Kidney (tissue), 14 donors: ENCODE data around the gene GRAP. TPM values are rescaled to one million over a fixed set of nuclear protein-coding genes. Genes with fewer than 3 reads are reported as not detected.

Source experiments
- DNase-seq, 5 donors: peaks; one replicate each; pipeline ENCODE4 v3.0.0-alpha.2; 2013 to 2020
- FAIRE-seq: peaks from 2 replicates; lab custom pipeline; 2012; peaks lifted over from hg19 to GRCh38; lab: Jason Lieb, UNC
- H3K27ac ChIP-seq, 2 donors: one replicate each; pipeline ENCODE4 v1.7.0; 2013; ENCODE audit warnings: low read depth in 2 of 2, low read length in 2 of 2, inconsistent platforms in 1 of 2
- H3K27me3 ChIP-seq: one replicate; pipeline ENCODE4 v1.7.1; 2013; ENCODE audit warnings: low read length, inconsistent platforms; ENCODE audit not compliant: control insufficient read depth, insufficient read depth
- H3K36me3 ChIP-seq, 3 donors: one replicate each; pipeline versions ENCODE4 v1.7.0 to v1.7.1; 2013; ENCODE audit warnings: low read length in 3 of 3, control low read depth in 1 of 3, inconsistent platforms in 1 of 3; ENCODE audit not compliant: insufficient read depth in 3 of 3, control insufficient read depth in 2 of 3
- H3K4me1 ChIP-seq, 3 donors: one replicate each; pipeline versions ENCODE4 v1.7.0 to v1.7.1; 2013; ENCODE audit warnings: low read length in 3 of 3, inconsistent platforms in 1 of 3, low read depth in 1 of 3; ENCODE audit not compliant: control insufficient read depth in 2 of 3, insufficient read depth in 2 of 3
- H3K4me3 ChIP-seq, 3 donors: one replicate each; pipeline versions ENCODE4 v1.7.0 to v1.8.1; 2013; ENCODE audit warnings: low read length in 3 of 3, control low read depth in 1 of 3, inconsistent platforms in 1 of 3
- H3K9ac ChIP-seq, 3 donors: one replicate each; pipeline versions ENCODE4 v1.7.0 to v1.7.1; 2013; ENCODE audit warnings: low read length in 3 of 3, control low read depth in 1 of 3, inconsistent platforms in 1 of 3
- H3K9me3 ChIP-seq, 3 donors: one replicate each; pipeline versions ENCODE4 v1.7.0 to v1.7.1; 2013; ENCODE audit warnings: low read length in 3 of 3, control low read depth in 1 of 3, inconsistent platforms in 1 of 3; ENCODE audit not compliant: control insufficient read depth in 2 of 3, insufficient read depth in 1 of 3
- CTCF ChIP-seq: IDR thresholded peaks from 3 replicates; pipeline ENCODE4 v1.5.1; 2012; ENCODE audit warnings: mild to moderate bottlenecking, moderate library complexity, borderline replicate concordance; ENCODE audit not compliant: insufficient read depth; ENCODE audit errors: extremely low read depth
- intact Hi-C: fragments of 100-400 bp; cut with DNase I; formaldehyde crosslinking; loops from one replicate; pipeline ENCODE4 v1.11.1; 2022
- polyA plus RNA-seq: library from polyadenylated mRNA; stranded (reverse); fragments of 350-450 nt; fragmentation: Illumina TruSeq; extraction: RNeasy Lipid Tissue Mini Kit (QIAGEN cat#74804); gene quantifications from one replicate; pipeline ENCODE4 v1.2.3, GENCODE V29; 2014; ENCODE audit warnings: low read depth, low replicate concordance; ENCODE audit not compliant: insufficient read depth
- total RNA-seq: library from RNA; stranded (reverse); fragmentation: NEBNext Ultra II Directional; extraction: Animal tissue kit (Norgen Biotek cat#: 25700); gene quantifications from one replicate; pipeline ENCODE4 v1.2.1, GENCODE V29; 2021
- donor health status: control.
- donor health status: control.
- donor health status: control.
- donor health status: control.
- donor health status: control.
- donor health status: DM: yes; HTN: yes; CAD: no.
- donor health status: Normal renal cell carcinoma (clear cell type).

The GRAP gene
- total and polyA plus RNA-seq, 2 donors from 2014 or later: 7.0 to 8.4 TPM

DNA sequence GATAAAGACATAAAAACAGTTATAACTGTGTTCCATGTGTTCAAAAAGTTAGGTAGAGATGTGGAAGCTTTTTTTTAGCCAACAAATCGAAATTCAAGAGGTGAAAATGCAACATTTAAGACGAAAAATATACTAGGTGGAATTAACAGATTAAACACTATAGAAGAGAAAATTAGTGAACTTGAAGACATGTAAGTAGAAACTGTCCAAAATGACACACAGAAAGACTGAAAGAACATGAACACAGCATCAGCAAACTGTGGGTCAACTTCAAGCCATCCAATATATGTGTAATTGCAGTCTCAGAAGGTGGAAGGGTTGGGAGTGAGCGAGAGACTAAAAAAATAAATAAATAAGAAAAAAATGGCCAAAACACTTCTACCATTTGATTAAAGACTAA is 51.5 kb downstream of the GRAP start:
- Histone ChIP-seq H3K9me3 (no peaks in the 10 kb centered on the region), H3K27me3 (no peaks in the 10 kb centered on the region), H3K36me3 (peaks cover 0 to 10% (median 0%) of the 10 kb centered on the region in 3 donors), H3K4me1 (peaks cover 0 to 2% (median 0%) of the 10 kb centered on the region in 3 donors), H3K27ac (no peak overlapping the region), H3K9ac (no peak overlapping the region), H3K4me3 (no peak overlapping the region)
- FAIRE-seq (no peak), DNase-seq (no peak)
- intact Hi-C loops: no loop called here
- no peak for TF ChIP-seq CTCF

- H3K27ac ChIP-seq: no peak overlapping the region
- intact Hi-C loops: no loop called here
- peaks cover 0 to 10% (median 0%) of the 10 kb centered on the region in 3 donors for H3K36me3 ChIP-seq
- DNase-seq (peak in 2 of 5 donors; percentile 33 to 74), FAIRE-seq (no peak)
- H3K9ac ChIP-seq: no peak overlapping the region
- no peak for TF ChIP-seq CTCF
- no peaks in the 10 kb centered on the region for H3K27me3 ChIP-seq
- H3K4me1 ChIP-seq: peaks cover 0 to 2% (median 0%) of the 10 kb centered on the region in 3 donors
- no peaks in the 10 kb centered on the region for H3K9me3 ChIP-seq
- no peak overlapping the region for H3K4me3 ChIP-seq
Measured at GRCh38 chr17:18994631-18995030, 52.1 kb downstream of the GRAP start.

GRCh38 chr17:18993905-18994526 is 52.7 kb downstream of the GRAP start:
- FAIRE-seq (no peak), DNase-seq (peak in 3 of 5 donors; percentile 56 to 88 (median 59))
- Histone ChIP-seq H3K27ac (no peak overlapping the region), H3K27me3 (no peaks in the 10 kb centered on the region), H3K4me3 (no peak overlapping the region), H3K36me3 (peaks cover 0 to 10% (median 0%) of the 10 kb centered on the region in 3 donors), H3K9ac (no peak overlapping the region), H3K9me3 (no peaks in the 10 kb centered on the region), H3K4me1 (peaks cover 0 to 2% (median 0%) of the 10 kb centered on the region in 3 donors)
- no peak for TF ChIP-seq CTCF
- intact Hi-C loops: no loop called here
